ENCODE measurements around the gene TCEA2. TPM values are rescaled to one million over a fixed set of nuclear protein-coding genes. Genes with fewer than 3 reads are reported as not detected.

Gene TCEA2
- total and polyA plus RNA-seq, 2 of the 13 experiments (the other 11 are each of a cell fraction or from before 2014, with no cell fraction given) = 28.1 to 33.7 TPM

DNA sequence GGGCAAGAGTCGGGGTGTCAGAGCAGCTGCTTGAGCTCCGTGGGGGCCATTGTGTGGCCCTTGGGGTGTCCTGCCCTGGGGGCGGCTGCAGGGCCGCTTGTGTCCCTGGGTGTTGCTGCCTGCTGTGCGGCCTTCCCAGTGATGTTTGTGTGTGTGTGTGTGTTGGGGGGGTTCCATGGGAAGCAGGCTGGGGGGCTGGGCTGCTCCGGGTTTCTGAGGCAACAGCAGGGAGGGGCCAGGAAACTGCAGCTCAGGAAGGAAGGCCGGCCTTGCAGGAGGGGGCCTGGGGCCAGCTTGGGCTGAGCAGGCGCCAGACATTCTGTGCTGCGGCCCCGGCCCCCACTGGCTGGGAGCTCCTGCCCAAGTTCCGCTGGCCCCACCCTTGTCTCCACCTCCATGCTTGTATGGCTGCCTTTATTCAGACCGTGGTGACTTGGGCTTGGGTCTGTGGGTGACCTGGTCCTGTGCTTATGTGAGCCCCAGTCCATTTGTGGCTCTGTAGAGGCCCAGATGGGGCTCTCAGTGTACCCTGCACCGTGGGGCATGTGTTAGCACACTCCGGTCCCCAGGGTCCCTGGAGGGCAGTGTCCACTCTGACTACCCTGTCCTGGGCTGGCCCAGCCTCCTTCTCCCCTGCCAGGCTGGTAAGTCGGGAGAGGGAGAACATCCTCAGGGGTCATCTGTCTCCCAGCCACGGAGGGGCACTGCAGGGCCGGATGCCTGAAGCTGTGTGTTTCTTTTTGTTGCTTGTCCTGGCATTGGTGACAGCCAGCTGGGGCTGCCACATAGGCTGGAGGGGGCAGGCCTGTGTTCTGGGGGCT, 8.9 kb upstream of the TCEA2 start (continued):
- peak; percentile 93; the same call in 1 of the 2 replicates for TF ChIP-seq CAMTA2 (CRISPR knock-in tag; IDR thresholded peaks at IDR 0.05; ENCODE audit: borderline replicate concordance)
- no peak for TF ChIP-seq E2F1 (CRISPR knock-in tag; IDR thresholded peaks at IDR 0.05)
- peak; percentile 57; the same call in 1 of the 2 replicates for TF ChIP-seq ETS1 (CRISPR knock-in tag; IDR thresholded peaks at IDR 0.05)
- TF ChIP-seq HCFC1 (IDR thresholded peaks at IDR 0.05; ENCODE audit: low read depth, low read length) = no peak; the same call in 1 of the 2 replicates
- peak; percentile 74; the same call in 1 of the 2 replicates for TF ChIP-seq ZNF160 (CRISPR knock-in tag; IDR thresholded peaks at IDR 0.05)
- TF ChIP-seq HNRNPLL (IDR thresholded peaks at IDR 0.05; ENCODE audit: low read depth, low read length, poor library complexity, severe bottlenecking) = peak; percentile 61
- no peak; the same call in 1 of the 2 replicates for TF ChIP-seq ELF4 (CRISPR knock-in tag; IDR thresholded peaks at IDR 0.05; ENCODE audit: borderline replicate concordance)
- no peak; the same call in 1 of the 2 replicates for TF ChIP-seq SNAPC5 (CRISPR knock-in tag; IDR thresholded peaks at IDR 0.05; ENCODE audit: borderline replicate concordance)
- no peak; the same call in 1 of the 2 replicates for TF ChIP-seq RFX3 (CRISPR knock-in tag; IDR thresholded peaks at IDR 0.05)
- peak; percentile 89; the same call in 1 of the 2 replicates for TF ChIP-seq ZNF788 (CRISPR knock-in tag; IDR thresholded peaks at IDR 0.05; ENCODE audit: borderline replicate concordance)
- TF ChIP-seq ZNF7 (CRISPR knock-in tag; IDR thresholded peaks at IDR 0.05) = peak; percentile 29; the same call in 1 of the 2 replicates
- no peak for TF ChIP-seq ZBTB44 (CRISPR knock-in tag; IDR thresholded peaks at IDR 0.05)
- TF ChIP-seq ZNF563 (CRISPR knock-in tag; IDR thresholded peaks at IDR 0.05) = peak; percentile 22; the same call in 1 of the 2 replicates
- TF ChIP-seq ETV6 (CRISPR knock-in tag; conservative IDR thresholded peaks at IDR 0.05) = no peak; the same call in 1 of the 2 replicates
- TF ChIP-seq PRDM10 (CRISPR knock-in tag; IDR thresholded peaks at IDR 0.05; ENCODE audit: low read depth) = peak; percentile 55
- no peak for TF ChIP-seq HOXA9 (CRISPR knock-in tag; IDR thresholded peaks at IDR 0.05; ENCODE audit: borderline replicate concordance)
- TF ChIP-seq, protein P1, sequence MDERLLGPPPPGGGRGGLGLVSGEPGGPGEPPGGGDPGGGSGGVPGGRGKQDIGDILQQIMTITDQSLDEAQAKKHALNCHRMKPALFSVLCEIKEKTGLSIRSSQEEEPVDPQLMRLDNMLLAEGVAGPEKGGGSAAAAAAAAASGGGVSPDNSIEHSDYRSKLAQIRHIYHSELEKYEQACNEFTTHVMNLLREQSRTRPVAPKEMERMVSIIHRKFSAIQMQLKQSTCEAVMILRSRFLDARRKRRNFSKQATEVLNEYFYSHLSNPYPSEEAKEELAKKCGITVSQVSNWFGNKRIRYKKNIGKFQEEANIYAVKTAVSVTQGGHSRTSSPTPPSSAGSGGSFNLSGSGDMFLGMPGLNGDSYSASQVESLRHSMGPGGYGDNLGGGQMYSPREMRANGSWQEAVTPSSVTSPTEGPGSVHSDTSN (CRISPR knock-in tag; IDR thresholded peaks at IDR 0.05) = no peak
